Colonic mucosa (tissue), 4 donors: ENCODE measurements around the gene C2CD2L. TPM values are rescaled to one million over a fixed set of nuclear protein-coding genes. Genes with fewer than 3 reads are reported as not detected.

Source experiments
- DNase-seq: peaks from one replicate; pipeline ENCODE4 v3.0.0-alpha.2; 2020
- H3K27ac ChIP-seq: fragments of 200-600 bp; one replicate; pipeline ENCODE4 v1.8.0; 2021
- H3K27me3 ChIP-seq: fragments of 200-600 bp; one replicate; pipeline ENCODE4 v1.8.0; 2021
- H3K36me3 ChIP-seq: fragments of 200-600 bp; one replicate; pipeline ENCODE4 v1.8.0; 2021
- H3K4me1 ChIP-seq: fragments of 200-600 bp; one replicate; pipeline ENCODE4 v1.8.0; 2021; ENCODE audit warnings: mild to moderate bottlenecking
- H3K4me3 ChIP-seq: fragments of 200-600 bp; one replicate; pipeline ENCODE4 v1.8.0; 2021
- H3K9ac ChIP-seq, 2 donors: one replicate each; pipeline ENCODE4 v1.7.0; 2013; ENCODE audit warnings: control low read depth in 2 of 2, low read depth in 2 of 2, low read length in 2 of 2
- H3K9me3 ChIP-seq: fragments of 200-600 bp; one replicate; pipeline ENCODE4 v1.8.0; 2021
- CTCF ChIP-seq: fragments of 200-600 bp; IDR thresholded peaks from one replicate; pipeline ENCODE4 v1.8.0; 2022; ENCODE audit warnings: antibody characterized with exemption, mild to moderate bottlenecking
- intact Hi-C: fragments of 100-400 bp; cut with DNase I; formaldehyde crosslinking; loops from one replicate; pipeline ENCODE4 v1.14.1; 2022
- total RNA-seq, 2 donors: library from RNA; stranded (reverse); fragmentation: NEBNext Ultra II Directional in 1 of 2; extraction: Animal tissue kit (Norgen Biotek cat#: 25700) in 1 of 2; gene quantifications; one replicate each; pipeline ENCODE4 v1.2.1, GENCODE V29; 2021
- donor health status: healthy.
- donor health status: DM: no; HTN: no; CAD: no.
- donor health status: DM: no; HTN: no; CAD: no.

Gene C2CD2L
- total RNA-seq, 2 donors from 2014 or later: 20.6 to 27.9 TPM

- Histone ChIP-seq H3K4me3 (no peak overlapping the region), H3K9ac (no peak overlapping the region), H3K9me3 (no peaks in the 10 kb centered on the region), H3K27me3 (no peaks in the 10 kb centered on the region), H3K27ac (no peak overlapping the region), H3K4me1 (no peaks in the 10 kb centered on the region), H3K36me3 (peaks cover 8% of the 10 kb centered on the region)
- TF ChIP-seq CTCF: no peak
- intact Hi-C loops: no loop called here
- DNase-seq: no peak
Measured at GRCh38 chr11:119113716-119114115, 6.6 kb downstream of the C2CD2L start.

- H3K9ac ChIP-seq: no peak overlapping the region
- H3K4me3 ChIP-seq: no peak overlapping the region
- peaks cover 8% of the 10 kb centered on the region for H3K36me3 ChIP-seq
- intact Hi-C loops: no loop called here
- no peak for TF ChIP-seq CTCF
- DNase-seq: no peak
- H3K9me3 ChIP-seq: no peaks in the 10 kb centered on the region
- no peak overlapping the region for H3K27ac ChIP-seq
- H3K4me1 ChIP-seq: no peaks in the 10 kb centered on the region
- H3K27me3 ChIP-seq: no peaks in the 10 kb centered on the region
Measured at GRCh38 chr11:119114351-119114750, 7.2 kb downstream of the C2CD2L start.

- no peaks in the 10 kb centered on the region for H3K27me3 ChIP-seq
- H3K4me1 ChIP-seq: no peaks in the 10 kb centered on the region
- peak overlapping the region; percentile 53 for H3K27ac ChIP-seq
- H3K4me3 ChIP-seq: no peak overlapping the region
- DNase-seq: no peak
- H3K9me3 ChIP-seq: no peaks in the 10 kb centered on the region
- peaks cover 8% of the 10 kb centered on the region for H3K36me3 ChIP-seq
- intact Hi-C loops: no loop called here
- TF ChIP-seq CTCF: no peak
- no peak overlapping the region for H3K9ac ChIP-seq
Measured at GRCh38 chr11:119115484-119116234, 8.5 kb downstream of the C2CD2L start.

- DNase-seq: no peak
- no peaks in the 10 kb centered on the region for H3K27me3 ChIP-seq
- peaks cover 8% of the 10 kb centered on the region for H3K36me3 ChIP-seq
- H3K27ac ChIP-seq: peak overlapping the region; percentile 53
- no peak overlapping the region for H3K4me3 ChIP-seq
- H3K4me1 ChIP-seq: no peaks in the 10 kb centered on the region
- TF ChIP-seq CTCF: no peak
- H3K9me3 ChIP-seq: no peaks in the 10 kb centered on the region
- intact Hi-C loops: no loop called here
- no peak overlapping the region for H3K9ac ChIP-seq
Measured at GRCh38 chr11:119116235-119116594, 9.1 kb downstream of the C2CD2L start.

- DNase-seq: no peak
- TF ChIP-seq CTCF: no peak
- Histone ChIP-seq H3K9ac (no peak overlapping the region), H3K27ac (no peak overlapping the region), H3K9me3 (no peaks in the 10 kb centered on the region), H3K36me3 (peaks cover 8% of the 10 kb centered on the region), H3K27me3 (no peaks in the 10 kb centered on the region), H3K4me1 (no peaks in the 10 kb centered on the region), H3K4me3 (no peak overlapping the region)
- intact Hi-C loops: no loop called here
Measured at GRCh38 chr11:119116601-119117000, 9.5 kb downstream of the C2CD2L start.
